ENCODE measurements around the gene ELK3.

ELK3 gene

DNA sequence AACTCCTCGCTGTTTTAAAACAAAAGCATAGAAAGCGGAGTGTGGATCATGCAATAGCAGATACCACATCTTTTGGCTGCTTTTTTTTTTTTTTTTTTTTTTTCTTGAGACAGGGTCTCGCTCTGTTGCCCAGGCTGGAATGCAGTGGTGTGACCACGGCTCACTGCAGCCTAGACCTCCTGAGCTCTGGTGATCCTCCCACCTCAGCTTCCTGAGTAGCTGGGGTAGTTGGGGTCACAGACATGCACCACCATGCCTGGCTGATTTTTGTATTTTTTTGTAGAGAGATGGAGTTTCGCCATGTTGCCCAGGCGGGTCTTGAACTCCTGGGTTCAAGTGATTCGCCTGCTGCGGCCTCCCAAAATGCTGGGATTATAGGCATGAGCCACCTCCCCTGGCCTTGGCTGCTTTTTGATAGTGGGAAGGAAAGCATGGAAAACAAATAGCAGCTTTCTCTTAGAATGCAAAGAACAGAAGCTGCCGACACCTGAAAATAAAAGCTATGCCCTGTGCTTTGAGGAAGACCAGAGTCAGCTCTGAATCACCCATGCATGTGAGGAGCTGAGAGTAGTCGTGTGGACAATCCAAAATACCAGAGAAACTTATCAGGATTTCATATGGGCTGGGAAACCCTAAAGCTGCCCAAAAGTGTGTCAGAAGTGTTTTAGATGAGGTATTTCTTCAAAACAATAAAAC lies 3.6 kb upstream of the ELK3 start:
- no peak for DNase-seq

DNA sequence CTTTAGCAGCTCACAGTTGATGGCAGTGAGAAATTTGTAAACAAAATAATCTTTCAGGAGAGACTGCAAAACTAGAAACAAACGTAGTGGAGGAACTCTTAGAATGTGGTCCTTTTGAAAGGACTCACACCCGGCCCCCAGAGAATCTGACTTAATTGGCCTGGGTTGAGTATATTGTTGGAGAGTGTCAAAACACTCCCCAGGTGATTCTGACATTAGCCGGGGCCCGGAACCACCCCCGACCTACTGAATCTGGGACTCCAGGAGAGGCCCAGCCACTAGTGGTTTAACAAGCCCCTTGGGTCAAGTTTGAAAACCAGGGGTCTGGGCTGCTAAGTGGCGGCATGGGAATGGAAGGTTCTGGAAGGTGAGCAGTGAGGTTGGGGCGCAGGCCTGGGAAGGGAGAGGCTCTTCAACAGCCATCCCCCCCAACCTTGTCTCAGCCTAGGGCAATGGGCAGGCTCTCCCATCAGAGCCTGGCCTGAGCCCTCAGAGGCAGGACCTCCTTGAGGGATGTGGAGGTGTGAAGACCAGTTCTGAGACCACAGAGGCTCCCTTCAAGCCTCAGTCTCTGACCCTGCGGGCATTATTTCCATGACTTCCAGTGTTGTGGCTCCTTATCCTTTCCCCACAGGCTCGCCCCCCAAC lies 1.1 kb upstream of the ELK3 start:
- DNase-seq, result no peak

DNA sequence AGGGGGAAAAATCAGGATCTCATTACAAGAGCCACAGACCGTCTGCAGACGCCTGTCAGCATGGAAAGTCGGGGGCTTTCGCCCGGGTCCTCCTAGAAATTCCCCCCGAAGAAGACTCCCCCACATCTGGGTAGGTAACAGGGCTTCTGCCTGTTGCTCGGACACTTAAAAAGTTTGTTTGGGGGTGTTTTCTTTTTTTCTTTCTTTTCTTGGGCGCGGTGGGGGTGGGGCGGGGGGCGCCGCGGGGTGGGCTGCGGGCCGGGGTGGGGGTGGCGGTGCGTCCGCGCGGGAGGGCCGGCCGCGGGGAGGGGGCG lies 358 bp downstream of the ELK3 start:
- DNase-seq, result no peak

DNA sequence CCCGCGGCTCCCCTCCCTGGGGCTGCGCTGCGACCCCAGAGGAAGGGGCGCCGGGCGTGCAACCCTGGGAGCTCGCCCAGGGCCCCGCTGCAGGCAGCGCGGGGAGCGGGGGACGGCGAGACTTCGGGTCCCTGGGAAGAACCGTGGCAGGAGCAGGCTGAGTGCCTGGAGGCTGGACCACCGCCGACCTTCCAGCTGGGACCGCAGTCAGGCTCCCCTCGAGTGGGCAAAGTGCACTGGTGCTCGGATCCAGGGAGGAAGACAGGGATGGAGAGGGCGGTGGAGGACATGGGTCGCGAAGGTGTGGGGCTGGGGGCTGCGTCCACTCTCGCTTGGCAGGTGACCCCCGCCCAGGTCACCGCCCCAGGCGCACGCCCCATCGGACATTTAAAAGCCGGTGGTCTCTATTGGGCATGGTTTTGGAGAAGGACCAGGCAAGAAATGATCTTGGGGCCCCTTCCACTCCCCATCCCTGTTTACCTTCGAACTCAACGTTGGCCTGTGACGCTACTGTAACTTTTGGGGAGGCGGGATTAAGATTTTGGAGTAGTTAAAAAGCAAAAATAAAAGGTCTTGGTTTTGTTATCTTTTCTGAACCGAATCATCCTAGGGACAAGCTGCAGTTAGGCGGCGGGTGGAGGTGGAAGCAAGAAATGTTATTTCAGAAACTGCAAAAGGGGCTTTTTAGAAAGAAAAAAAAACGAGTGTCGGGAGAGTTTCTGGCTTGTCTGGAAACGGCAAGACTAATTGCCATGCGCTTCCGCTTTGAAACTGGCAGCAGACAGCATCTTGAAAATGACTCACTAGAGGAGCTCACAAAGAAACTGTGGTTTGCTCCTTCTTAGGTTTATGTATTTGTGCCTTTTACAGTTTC lies 1.0 kb downstream of the ELK3 start:
- DNase-seq, result peak; percentile 80

DNA sequence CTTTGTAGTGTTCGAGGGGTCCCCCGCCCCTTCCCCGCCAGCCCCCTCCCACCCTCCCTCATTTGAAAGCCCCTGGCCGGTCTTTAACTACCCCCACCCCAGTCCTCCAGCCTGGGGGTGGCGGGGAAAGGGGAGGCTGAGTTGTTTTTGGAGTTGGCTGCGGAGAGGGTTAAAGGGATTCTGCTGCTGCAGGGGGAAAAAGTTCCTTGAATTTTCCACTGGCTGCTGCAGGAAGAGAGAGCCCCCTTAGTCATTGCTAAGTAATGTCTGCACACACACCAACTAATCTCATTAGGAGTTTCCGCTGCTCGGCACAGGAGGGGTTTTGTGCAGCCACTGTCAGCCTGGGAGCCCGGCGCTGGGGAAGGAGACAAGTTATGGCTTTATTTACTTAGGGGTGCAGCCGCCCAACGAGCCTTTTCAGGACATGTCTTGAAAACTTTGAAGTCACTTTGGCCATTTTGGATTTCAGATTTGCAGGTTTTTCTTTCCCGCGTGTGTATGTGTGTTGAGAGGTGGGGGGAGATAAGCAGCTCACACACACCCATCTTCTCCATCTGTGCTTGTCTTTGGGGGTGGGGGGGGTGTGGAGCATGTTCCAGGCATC lies 1.8 kb downstream of the ELK3 start:
- peak; percentile 72 for DNase-seq

DNA sequence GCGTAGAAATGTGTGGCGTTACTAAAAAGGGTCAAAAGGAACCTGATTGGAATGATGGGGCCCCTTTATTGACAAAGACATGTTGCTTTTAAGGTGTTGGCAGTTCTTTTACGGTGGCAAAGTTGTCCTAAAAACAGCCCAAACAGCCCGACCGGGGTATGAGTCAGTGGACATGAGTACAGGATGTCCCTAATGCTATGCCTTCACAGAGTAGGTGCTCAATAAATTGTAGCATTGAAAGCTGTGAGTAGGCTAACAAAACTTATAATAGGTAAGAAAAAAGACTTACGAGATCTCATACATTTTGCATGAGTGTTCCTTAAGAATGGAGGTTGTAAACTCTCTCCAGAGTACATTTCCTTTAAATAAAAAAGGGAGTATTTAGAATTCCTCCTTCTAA lies 2.6 kb downstream of the ELK3 start:
- peak; percentile 64 for DNase-seq

DNA sequence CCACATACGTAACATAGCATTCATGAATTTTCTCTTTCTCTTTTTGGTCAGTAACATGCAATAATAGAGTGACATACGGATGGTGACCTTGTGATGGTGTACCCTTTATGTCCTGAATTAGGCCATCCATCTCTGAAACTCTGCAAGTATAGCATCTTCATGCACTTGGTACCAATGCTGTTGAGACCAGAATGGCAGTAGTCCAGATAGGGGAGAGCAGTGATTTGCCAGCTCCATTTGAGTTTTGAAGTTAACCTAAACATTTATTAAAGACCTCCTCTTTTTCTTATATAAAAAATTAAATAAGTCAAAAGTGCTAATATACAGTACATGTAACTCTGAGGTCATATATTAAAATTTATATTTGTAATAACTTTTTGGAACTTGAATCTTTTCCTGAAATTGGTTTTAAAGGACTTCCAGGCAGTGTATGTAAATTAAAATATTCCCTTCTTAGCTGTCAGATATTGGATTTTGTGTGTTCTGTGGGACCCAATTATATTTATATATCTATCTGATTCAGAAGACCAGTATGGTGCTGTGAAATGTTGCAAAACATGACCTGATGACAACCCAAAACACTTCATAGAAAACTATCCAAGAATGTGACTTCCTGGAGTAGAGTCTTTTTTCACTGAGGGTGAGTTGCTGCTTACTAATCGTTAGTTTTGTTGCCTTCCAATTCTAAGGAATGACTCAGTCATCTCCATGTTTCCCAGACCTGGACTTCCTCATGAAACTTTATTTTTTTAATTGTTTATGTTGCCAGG lies 3.5 kb downstream of the ELK3 start:
- no peak for DNase-seq

DNA sequence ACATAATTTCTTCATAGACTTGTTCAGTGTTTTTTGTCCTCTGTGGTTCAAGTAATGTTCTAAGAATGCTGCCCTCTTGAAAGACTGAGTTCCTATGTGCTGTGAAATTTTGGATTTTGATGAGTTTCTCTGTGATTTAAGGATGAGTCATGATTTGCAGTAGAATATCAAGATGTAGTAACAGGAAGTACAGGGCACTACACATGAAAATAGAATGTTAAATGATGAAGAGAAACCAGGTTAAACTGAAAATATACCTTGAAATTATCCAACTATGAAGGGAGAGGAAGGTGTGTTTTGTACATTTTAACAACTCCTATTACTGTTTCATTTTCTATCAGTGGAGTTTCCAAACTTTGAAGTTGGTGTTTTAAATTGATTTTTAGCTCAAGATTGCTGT lies 4.8 kb downstream of the ELK3 start:
- DNase-seq, result no peak

DNA sequence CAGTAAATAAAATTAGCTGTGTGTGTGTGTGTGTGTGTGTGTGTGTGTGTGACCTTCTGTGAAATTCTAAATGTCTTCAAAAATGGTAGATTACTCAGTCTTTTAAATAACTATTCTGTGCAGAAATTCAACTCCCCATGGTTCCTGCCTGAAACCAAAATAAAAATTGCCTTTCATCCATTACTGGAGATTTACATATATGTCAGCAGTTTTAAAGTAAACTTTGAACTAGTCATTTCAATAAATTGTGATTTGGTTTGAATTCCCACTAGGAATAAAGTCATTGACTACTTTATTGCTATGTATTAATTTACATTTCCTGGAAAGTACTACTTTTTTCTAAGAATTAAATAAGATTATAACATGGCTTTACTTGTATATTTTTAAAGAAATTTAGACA lies 5.3 kb downstream of the ELK3 start:
- no peak for DNase-seq

DNA sequence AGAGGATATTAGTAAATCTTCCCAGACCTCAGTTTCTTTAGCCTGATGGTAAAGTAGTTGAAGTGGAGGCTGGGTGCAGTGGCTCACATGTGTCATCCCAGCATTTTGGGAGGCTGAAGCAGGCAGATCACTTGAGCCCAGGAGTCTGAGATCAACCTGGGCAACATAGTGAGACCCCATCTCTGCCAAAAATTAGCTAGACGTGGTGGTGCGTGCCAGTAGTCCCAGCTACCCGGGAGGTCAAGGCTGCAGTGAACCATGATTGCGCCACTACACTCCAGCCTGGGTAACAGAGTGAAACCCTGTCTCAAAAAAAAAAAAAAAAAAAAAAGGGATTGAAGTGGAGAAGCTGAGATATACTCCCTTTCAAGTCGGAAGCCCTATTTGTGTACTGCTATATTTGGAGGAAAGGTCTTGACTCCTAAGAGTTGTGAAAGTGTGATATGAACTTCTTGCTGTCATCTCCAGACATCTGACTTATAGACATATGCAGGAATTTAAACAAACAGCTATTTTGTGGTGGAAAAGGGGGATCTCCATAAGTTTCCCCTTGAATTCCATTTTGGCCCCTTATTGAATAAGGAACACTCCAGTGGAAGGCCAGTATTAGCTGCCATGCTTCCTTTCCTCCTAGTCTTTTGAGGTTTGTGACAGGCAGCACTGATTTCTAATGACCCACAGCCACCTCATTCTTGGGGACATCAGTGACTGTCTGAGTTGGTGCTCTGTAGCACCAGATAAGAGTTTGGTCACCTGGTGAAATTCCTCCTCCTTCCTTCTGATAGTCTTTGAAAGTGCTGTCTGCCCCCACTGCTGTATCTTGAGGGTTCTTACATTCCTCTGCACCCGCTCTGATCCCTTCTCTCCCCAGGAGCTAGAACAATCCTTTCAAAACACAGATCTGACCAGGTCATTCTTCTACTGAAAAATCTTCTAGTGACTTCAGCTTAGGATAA lies 7.4 kb downstream of the ELK3 start:
- DNase-seq, result no peak

DNA sequence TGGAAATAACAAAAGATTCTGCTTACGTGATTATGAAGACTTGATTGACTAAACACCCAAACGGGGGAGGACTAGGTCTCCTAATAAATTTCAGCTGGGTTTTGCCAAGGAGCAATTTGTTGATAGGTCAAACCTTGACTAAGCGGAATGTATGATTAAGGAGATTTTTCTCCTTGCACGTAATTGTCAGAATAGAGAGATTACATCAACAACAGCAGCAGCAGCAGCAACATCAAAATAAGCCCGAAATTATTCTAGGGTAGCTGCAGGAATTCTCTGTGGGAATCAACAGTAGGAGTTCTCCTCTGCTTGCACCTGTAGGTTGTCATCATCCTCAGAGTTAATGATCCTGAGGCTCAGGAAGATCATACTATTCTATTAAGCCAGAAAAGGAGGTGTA lies 10.2 kb downstream of the ELK3 start:
- no peak for DNase-seq

DNA sequence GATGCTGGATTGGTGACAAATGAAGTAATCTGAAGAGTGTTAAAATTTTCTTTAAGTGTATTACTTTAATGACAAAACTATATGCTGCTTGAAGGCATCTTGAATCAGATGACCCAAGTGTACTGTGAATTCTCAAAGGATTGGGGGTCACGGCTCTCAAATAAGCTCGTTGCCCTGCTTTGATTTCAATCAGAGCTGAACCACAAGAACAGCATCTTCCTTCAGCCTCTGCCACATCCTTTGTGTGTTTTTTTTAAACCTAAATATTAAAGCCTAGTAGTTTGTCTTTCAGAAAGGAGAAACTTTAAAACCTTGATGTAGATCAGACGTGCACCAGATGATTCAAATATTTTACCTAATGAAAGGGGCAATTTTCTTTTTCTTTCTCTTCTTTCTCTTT lies 11.7 kb downstream of the ELK3 start:
- peak; percentile 39 for DNase-seq

DNA sequence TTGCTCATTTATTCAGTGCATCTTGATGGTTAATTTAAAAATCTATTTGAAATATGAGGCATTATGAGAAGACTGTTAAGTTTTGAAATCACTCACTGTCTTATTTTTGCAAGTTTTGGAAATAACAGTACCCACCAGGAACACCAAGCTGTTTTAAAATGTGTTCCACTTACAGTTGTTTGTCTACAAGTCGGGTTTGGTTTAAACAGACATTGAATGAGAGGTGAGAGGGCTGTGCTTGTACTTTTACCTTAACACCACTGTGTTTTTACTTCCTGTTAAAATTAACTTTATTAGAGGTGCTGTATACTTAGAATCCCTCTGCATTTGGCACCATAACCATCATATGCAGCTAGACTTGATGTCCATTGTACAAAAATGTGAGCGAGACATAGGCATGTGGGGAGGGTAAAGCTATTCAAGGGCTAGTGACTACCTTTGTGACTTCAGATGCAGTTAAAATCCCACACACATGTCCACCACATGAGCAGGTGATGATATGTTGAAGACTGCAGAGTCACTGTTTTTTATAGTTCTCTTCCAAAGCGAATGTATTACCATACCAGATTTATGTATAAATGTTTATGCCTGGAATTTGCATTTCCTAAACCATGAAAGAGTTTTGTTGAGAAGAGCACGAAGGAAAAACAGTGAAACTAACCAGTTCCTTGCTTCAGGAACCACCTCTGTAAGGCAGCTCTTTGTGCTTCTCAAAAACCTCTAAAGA lies 12.9 kb downstream of the ELK3 start:
- no peak for DNase-seq

DNA sequence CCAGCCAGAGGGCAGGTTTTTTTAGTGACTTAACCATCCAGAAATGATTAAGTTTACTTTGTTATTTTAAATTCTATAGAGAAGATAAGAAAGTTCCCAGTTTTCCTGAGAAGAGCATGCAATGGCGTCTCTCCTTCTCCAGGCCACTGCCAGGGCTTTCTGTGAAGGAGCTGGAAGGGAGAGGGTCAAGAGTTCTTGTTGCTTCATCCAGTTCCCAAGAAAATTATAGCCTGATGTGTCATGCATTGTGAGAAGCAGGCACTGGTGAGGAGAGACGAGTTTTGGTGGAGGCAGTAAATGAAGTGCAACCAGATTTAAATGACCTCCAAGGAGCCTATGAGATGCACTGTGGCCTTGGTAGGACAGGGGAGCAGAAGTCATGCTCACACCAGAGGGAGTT lies 14.2 kb downstream of the ELK3 start:
- no peak for DNase-seq

DNA sequence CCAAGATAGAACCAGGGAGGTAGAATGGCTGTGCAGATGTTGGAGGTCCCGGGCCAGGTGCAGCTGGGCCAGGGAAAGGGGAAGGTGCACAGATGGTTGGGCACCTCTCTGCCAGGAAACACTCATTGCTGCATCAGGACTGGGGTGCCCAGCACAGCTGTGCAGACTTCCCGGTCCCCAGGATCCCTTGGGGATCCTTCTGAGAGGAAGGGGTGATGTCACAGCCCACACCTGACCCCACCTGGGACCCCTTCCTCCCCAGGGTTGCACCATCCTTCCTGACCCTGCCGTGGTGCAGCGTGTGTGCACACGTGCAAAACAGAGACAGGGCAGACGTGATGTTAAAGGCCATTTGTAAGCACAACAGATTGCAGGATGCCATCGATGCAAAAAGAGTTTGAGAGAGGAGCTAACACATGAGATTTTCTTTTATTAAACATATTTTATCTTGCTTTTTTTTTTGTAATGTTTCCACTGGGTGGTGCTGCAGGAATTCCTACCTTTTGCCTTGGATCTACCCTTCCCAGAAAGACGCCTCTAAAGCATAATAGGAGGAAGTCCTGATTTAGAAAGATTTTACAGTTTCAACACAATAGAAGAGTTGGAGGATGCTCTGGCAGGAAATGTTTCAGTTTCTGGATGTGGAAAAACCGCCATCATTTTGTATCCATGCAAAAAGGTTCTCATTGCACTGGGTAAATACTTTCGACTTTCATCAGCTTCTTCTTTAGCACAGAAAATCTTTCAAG lies 14.8 kb downstream of the ELK3 start:
- peak; percentile 29 for DNase-seq

DNA sequence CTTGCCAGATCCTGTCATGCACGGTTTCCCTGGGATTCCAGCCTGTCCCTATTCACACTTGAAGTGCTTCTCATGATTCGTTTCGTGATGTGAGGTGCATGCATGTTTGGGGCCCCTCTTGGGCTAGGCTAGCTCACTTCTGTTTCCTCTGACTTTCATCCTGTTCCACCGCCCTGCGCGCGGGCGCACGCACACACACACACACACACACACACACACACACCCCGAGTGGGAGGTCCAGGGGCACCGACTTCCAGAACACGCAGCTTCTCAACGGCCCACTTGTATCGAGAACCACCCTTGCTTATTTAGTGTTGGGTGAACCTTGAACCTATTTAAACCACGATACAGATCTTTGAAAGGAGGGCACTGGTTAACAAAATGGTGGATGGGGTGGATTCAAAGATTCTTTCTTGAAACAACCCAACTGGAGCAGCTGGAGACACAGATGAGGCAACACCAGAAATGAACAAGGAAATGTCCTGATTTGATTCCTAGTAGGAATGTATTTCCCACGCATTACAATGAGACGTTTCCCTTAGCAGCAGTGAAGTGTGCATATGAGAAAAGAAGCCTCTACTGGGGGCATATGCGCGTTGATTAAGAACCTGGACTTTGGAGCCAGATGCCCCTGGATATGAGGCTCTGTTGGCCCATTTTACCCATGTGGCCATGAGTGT lies 16.3 kb downstream of the ELK3 start:
- DNase-seq, result peak; percentile 78

DNA sequence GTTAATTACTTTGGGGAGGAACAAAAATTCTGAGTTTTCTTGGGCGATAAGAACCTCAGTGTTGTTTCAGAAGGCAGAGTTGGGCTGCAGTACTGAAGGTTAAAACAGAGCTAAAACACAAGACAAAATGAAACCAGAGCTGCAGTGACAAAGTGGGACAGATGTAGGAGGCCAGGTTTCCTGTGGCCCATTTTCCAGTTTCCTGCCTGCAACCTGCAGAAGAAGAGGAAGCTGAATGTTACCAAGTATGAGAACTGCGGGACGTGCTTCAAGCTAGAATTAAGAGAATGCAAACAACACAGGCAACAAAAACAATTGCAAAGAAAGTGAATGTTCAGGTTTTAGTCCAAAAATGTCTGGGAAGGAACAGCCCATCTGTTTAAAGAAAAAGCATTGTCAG lies 17.8 kb downstream of the ELK3 start:
- peak; percentile 31 for DNase-seq

DNA sequence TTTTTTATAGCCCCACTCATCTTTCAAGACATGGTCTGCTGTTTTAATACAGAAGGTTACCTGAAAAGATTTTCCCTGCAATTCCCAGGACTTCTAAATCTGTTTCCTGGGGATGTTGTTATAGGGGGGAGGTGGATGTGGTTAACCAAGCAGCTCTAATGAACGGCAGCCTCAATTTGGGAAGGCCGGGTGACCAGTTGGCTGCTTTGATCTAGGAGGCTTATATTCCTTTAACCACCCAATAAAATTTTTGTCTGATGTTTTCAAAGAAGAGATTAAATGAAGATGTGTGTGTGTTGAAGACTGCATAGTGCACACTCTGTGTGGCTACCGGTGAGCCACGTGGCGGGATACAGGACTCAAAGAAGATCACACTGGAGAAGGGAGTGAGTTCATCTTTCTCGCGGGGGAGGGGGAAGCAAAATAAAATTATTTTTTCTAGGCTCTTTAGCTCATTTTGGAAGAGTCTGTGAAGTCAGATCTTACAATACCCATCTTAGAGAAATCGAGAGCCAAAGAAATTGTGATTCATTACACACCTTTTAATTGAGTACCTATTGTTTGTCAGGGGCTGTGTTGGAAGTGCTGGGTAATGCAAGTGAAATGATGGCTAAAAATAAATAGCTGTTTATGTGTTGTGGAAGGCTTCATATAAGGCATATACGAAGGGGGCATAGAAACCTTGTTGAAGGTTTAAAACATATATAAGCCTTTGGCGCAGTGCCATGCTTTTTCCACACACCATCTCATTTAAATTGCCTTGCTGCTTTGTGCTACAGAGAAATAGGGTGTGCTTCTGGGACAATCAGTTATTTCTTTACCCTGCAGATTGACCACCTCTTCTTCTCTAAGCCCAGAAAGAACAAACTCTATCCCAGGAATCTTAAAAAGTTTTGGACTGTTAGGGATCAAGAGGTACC lies 18.5 kb downstream of the ELK3 start:
- DNase-seq, result peak; percentile 33
